Bronchial epithelial cell (primary cell): ENCODE results near the gene GNPAT. TPM values are rescaled to one million over a fixed set of nuclear protein-coding genes. Genes with fewer than 3 reads are reported as not detected.
A peak's percentile ranks its signal among the peaks of the same experiment; 100 is the strongest.

Source experiments
- DNase-seq: peaks from one replicate; pipeline ENCODE4 v3.0.0-alpha.2; 2010; ENCODE audit warnings: low read depth
- FAIRE-seq: peaks from 2 replicates; lab custom pipeline; 2011; peaks lifted over from hg19 to GRCh38; lab: Jason Lieb, UNC
- H3K27me3 ChIP-seq: 2 replicates; pipeline ENCODE4 v1.5.1; 2011; ENCODE audit warnings: low read length; ENCODE audit not compliant: control insufficient read depth, insufficient read depth
- H3K36me3 ChIP-seq: 2 replicates; pipeline ENCODE4 v1.5.1; 2011; ENCODE audit warnings: low read length; ENCODE audit not compliant: control insufficient read depth, insufficient read depth
- H3K4me3 ChIP-seq: 2 replicates; pipeline ENCODE4 v1.5.1; 2011; ENCODE audit warnings: mild to moderate bottlenecking, low read depth, low read length, control low read depth
- CTCF ChIP-seq: IDR thresholded peaks from 2 replicates; pipeline ENCODE4 v1.5.1; 2011; ENCODE audit warnings: mild to moderate bottlenecking, moderate library complexity, low read length, control low read depth, inconsistent platforms; ENCODE audit not compliant: insufficient read depth, severe bottlenecking
- total RNA-seq: library from RNA; depleted of rRNA; stranded (reverse); fragments of >200 nt; gene quantifications from 2 replicates; pipeline ENCODE4 v1.2.1, GENCODE V29; 2014

GNPAT gene
- 46.9 and 48.7 TPM in 2 replicates for total RNA-seq

GRCh38 chr1:231240883-231241735 is at the start of gene GNPAT:
TSS of gene GNPAT (plus strand) at chr1:231241212. CDS start at chr1:231241379, 167 bp downstream.
- peaks cover 10% of the 10 kb centered on the region for H3K36me3 ChIP-seq
- no peaks in the 10 kb centered on the region for H3K27me3 ChIP-seq
- FAIRE-seq (no peak), DNase-seq (peak; percentile 72)
- TF ChIP-seq CTCF: no peak
- peak within 1 kb of the TSS; percentile 82 for H3K4me3 ChIP-seq

- Histone ChIP-seq H3K36me3 (no peaks in the 10 kb centered on the region), H3K4me3 (no peak overlapping the region), H3K27me3 (peaks cover 5% of the 10 kb centered on the region)
- TF ChIP-seq CTCF: no peak
- DNase-seq (no peak), FAIRE-seq (no peak)
Measured at GRCh38 chr1:231192620-231193163, 48.3 kb upstream of the GNPAT start.

- no peaks in the 10 kb centered on the region for H3K36me3 ChIP-seq
- no peaks in the 10 kb centered on the region for H3K27me3 ChIP-seq
- no peak overlapping the region for H3K4me3 ChIP-seq
- peak; percentile 36 for FAIRE-seq
- no peak for TF ChIP-seq CTCF
- DNase-seq: no peak
Measured at GRCh38 chr1:231193710-231194340, 47.2 kb upstream of the GNPAT start.

- Histone ChIP-seq H3K4me3 (no peak overlapping the region), H3K36me3 (no peaks in the 10 kb centered on the region), H3K27me3 (no peaks in the 10 kb centered on the region)
- FAIRE-seq (no peak), DNase-seq (no peak)
- no peak for TF ChIP-seq CTCF
Measured at GRCh38 chr1:231194476-231194842, 46.6 kb upstream of the GNPAT start.

GRCh38 chr1:231194843-231195516 is 46.0 kb upstream of the GNPAT start:
- no peak overlapping the region for H3K4me3 ChIP-seq
- TF ChIP-seq CTCF: no peak
- H3K36me3 ChIP-seq: no peaks in the 10 kb centered on the region
- H3K27me3 ChIP-seq: no peaks in the 10 kb centered on the region
- peak; percentile 27 for DNase-seq
- no peak for FAIRE-seq
